Upper lobe of left lung (tissue), 4 donors: ENCODE results near the gene TMCO4.

Source experiments
- POLR2A ChIP-seq, 4 donors: fragments of 450-650 bp; IDR thresholded peaks; one replicate each; pipeline ENCODE4 v1.5.1; 2016 to 2017; ENCODE audit warnings: antibody characterized with exemption in 4 of 4, mild to moderate bottlenecking in 2 of 4
- POLR2AphosphoS5 ChIP-seq, 2 donors: sonication (generic); formaldehyde crosslinking; IDR thresholded peaks; one replicate each; pipeline ENCODE4 v1.5.1; 2017; ENCODE audit warnings: antibody characterized with exemption in 2 of 2
- TF ChIP-seq, protein P1 (sequence below), 6 experiments: fragments of 450-650 bp in 4 of 6; fragments of 200-600 bp in 2 of 6; sonication (generic) in 2 of 6; IDR thresholded peaks; one replicate each; pipeline ENCODE4 v1.5.1; 2016 to 2019; ENCODE audit warnings: antibody characterized with exemption in 6 of 6

DNA sequence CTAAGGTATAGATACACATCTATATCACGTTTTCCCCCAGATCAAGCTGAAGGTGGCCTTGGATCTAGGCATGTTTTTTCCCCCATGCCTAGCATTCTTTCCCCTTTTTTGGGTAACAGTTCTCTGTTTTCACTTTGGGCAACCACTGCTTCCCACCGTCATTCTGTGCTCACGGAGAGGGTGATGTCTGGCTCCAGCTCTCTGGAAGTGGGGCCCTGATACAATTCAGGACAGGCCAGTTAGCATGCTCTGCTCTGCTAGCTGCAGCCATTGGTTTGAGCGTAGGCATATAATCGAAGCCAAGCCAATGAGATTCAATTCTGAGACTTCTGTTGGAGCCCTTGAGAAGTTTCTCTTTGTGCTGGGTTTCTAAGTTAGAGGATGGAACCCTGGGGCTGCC, 17.4 kb upstream of the TMCO4 start:
- TF ChIP-seq, protein P1, sequence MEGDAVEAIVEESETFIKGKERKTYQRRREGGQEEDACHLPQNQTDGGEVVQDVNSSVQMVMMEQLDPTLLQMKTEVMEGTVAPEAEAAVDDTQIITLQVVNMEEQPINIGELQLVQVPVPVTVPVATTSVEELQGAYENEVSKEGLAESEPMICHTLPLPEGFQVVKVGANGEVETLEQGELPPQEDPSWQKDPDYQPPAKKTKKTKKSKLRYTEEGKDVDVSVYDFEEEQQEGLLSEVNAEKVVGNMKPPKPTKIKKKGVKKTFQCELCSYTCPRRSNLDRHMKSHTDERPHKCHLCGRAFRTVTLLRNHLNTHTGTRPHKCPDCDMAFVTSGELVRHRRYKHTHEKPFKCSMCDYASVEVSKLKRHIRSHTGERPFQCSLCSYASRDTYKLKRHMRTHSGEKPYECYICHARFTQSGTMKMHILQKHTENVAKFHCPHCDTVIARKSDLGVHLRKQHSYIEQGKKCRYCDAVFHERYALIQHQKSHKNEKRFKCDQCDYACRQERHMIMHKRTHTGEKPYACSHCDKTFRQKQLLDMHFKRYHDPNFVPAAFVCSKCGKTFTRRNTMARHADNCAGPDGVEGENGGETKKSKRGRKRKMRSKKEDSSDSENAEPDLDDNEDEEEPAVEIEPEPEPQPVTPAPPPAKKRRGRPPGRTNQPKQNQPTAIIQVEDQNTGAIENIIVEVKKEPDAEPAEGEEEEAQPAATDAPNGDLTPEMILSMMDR (IDR thresholded peaks at IDR 0.05): no peak
- no peak for TF ChIP-seq POLR2A (IDR thresholded peaks at IDR 0.05)
- TF ChIP-seq POLR2AphosphoS5 (IDR thresholded peaks at IDR 0.05): no peak
